T-helper 2 cell treated with Interferon-gamma antibody and Interleukin-4, amounts not matched to agents 5 μg/mL and 100 μg/mL, for 36 hours (primary cell): ENCODE measurements around the gene PHKG2.
"Not testable (repeated sequence)": the region's sequence is repeated elsewhere in the genome, so short reads cannot be mapped to it uniquely, and the experiment has no call there.

Source experiments
- DNase-seq: peaks from one replicate; pipeline ENCODE4 v3.0.0; 2021; ENCODE audit warnings: low spot score
- H3K27ac Mint-ChIP-seq: one replicate; pipeline ENCODE4 v1.8.0; 2021; ENCODE audit warnings: mild to moderate bottlenecking, mixed read lengths
- H3K27me3 Mint-ChIP-seq: one replicate; pipeline ENCODE4 v1.8.0; 2021; ENCODE audit warnings: low read depth, mixed read lengths
- H3K36me3 Mint-ChIP-seq: one replicate; pipeline ENCODE4 v1.8.0; 2021; ENCODE audit warnings: low read depth, mixed read lengths
- H3K4me1 Mint-ChIP-seq: one replicate; pipeline ENCODE4 v1.8.0; 2021; ENCODE audit warnings: low read depth, mixed read lengths
- H3K4me3 Mint-ChIP-seq: one replicate; pipeline ENCODE4 v1.8.0; 2022; ENCODE audit warnings: mild to moderate bottlenecking, moderate library complexity, mixed read lengths
- H3K9me3 Mint-ChIP-seq: one replicate; pipeline ENCODE4 v1.8.0; 2021; ENCODE audit warnings: mixed read lengths

Gene PHKG2

DNA sequence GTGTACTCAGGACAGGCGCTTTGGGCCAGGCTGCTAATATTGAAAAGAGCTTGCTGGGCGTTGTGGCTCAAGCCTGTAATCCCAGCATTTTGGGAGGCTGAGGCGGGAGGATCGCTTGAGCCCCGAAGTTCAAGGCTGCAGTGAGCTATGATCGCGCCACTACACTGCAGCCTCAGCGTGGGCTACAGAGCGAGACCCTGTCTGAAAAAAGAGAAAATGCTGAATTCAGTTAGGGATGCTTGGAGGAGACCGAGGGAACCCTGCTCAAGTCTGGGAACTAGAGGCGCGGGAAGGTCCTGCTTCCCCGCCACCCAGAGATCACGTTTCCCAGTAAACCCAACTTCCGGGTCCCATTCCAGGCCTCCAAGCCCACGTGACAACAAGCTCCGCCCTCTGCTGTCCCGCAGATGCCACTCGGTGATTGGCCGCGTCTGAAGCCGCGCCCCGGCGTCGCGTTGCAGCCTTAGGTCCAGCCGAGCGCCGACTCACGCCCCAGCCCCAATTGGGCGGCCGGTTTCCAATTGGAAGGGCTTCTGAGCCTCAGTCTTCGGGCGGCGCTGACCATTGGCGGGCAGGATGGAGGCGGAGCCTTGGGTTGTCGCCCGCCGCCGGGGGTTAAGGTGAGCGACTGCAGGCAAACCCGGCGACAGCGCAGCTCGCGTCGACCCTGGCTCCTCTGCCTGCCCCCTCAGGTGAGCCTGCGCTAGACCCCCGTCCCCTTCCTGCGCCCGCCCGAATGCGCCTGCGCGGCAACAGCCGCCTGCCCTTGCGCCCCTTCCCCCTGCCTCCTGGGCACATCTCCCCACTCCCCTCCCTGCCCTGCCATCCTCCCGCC is at the start of gene PHKG2:
Gene PHKG2, plus strand, starts transcription at position 627 of the 835 bp plus-strand sequence. CDS start 396 bp downstream, outside the sequence.
- H3K27ac Mint-ChIP-seq, result peak within 1 kb of the TSS; percentile 91
- peak; percentile 99 for DNase-seq
- H3K27me3 Mint-ChIP-seq, result no peaks in the 10 kb centered on the region
- peaks cover 14% of the 10 kb centered on the region for H3K4me1 Mint-ChIP-seq
- H3K4me3 Mint-ChIP-seq, result peak within 1 kb of the TSS; percentile 92
- peaks cover 43% of the 10 kb centered on the region for H3K36me3 Mint-ChIP-seq
- H3K9me3 Mint-ChIP-seq, result no peaks in the 10 kb centered on the region

GRCh38 chr16:30698816-30699614 is 49.2 kb upstream of the PHKG2 start, which contains the start of gene SRCAP:
Gene SRCAP, plus strand, starts transcription at chr16:30699171. Its CDS starts 1,654 bp downstream, at chr16:30700825.
- DNase-seq, result peak; percentile 88
- no peaks in the 10 kb centered on the region for H3K27me3 Mint-ChIP-seq
- H3K36me3 Mint-ChIP-seq, result peaks cover 36% of the 10 kb centered on the region
- H3K27ac Mint-ChIP-seq, result peak within 1 kb of the TSS; percentile 100
- H3K4me3 Mint-ChIP-seq, result peak within 1 kb of the TSS; percentile 99
- no peaks in the 10 kb centered on the region for H3K9me3 Mint-ChIP-seq
- peaks cover 34% of the 10 kb centered on the region for H3K4me1 Mint-ChIP-seq

DNA sequence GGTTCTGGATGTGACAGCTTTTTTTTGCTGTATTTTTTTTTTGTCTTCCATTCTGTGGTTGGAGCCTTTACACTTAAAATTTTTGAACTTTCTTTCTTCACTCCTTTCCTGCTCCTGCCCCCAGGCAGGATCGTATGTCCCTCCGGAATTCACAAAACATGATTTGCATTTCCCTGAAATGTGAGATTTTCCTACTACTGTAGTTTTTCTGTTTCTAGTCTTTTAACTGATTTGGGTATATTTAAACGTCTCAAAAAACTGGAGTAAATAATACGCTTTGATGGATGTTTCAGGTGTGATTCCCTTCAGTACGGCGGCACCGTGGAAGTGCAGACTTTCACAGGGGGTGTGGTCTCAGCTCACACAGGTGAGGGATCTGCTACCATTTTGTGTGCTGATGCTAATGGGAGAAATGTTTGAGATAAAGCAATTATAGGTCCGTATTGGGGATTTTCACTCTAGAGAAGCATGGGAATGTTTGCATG is 48.6 kb upstream of the PHKG2 start:
- no peaks in the 10 kb centered on the region for H3K27me3 Mint-ChIP-seq
- no peaks in the 10 kb centered on the region for H3K9me3 Mint-ChIP-seq
- peak overlapping the region; percentile 99 for H3K4me3 Mint-ChIP-seq

DNA sequence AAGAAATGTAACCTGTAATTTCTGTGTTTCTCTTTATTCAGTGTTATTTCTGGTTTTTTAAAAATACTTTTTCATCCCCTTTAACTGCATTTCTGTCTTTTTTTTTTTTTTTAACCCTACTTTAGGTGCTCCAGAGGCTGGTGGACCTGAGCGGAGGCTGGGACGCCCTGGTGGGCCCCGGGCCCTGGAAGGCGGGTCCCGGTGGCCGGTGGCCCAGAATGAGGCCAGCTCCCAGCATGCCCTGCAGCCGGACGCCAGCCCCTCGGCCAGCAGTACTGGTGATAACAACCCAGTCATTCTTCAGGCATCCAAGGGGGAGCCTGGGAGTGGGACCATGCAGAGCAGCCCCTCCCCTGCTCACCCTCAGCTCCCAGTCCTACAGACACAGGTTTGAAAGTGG is 47.7 kb upstream of the PHKG2 start:
- no peak for DNase-seq

More for the DNA sequence above, 48.6 kb upstream of the PHKG2 start:
- Mint-ChIP-seq H3K4me1 (peaks cover 32% of the 10 kb centered on the region), H3K36me3 (peaks cover 42% of the 10 kb centered on the region), H3K27ac (peak overlapping the region; percentile 96)
- no peak for DNase-seq

GRCh38 chr16:30700971-30701370 is 47.3 kb upstream of the PHKG2 start:
- H3K4me1 Mint-ChIP-seq, result peaks cover 26% of the 10 kb centered on the region
- H3K27me3 Mint-ChIP-seq, result no peaks in the 10 kb centered on the region
- DNase-seq, result no peak
- peak overlapping the region; percentile 46 for H3K4me3 Mint-ChIP-seq
- H3K27ac Mint-ChIP-seq, result no peak overlapping the region
- peaks cover 45% of the 10 kb centered on the region for H3K36me3 Mint-ChIP-seq
- H3K9me3 Mint-ChIP-seq, result no peaks in the 10 kb centered on the region

More for the DNA sequence above, 47.7 kb upstream of the PHKG2 start:
- H3K4me1 Mint-ChIP-seq, result peaks cover 27% of the 10 kb centered on the region
- no peak overlapping the region for H3K27ac Mint-ChIP-seq
- H3K36me3 Mint-ChIP-seq, result peaks cover 42% of the 10 kb centered on the region
- no peaks in the 10 kb centered on the region for H3K9me3 Mint-ChIP-seq
- H3K4me3 Mint-ChIP-seq, result peak overlapping the region; percentile 99
- H3K27me3 Mint-ChIP-seq, result no peaks in the 10 kb centered on the region

DNA sequence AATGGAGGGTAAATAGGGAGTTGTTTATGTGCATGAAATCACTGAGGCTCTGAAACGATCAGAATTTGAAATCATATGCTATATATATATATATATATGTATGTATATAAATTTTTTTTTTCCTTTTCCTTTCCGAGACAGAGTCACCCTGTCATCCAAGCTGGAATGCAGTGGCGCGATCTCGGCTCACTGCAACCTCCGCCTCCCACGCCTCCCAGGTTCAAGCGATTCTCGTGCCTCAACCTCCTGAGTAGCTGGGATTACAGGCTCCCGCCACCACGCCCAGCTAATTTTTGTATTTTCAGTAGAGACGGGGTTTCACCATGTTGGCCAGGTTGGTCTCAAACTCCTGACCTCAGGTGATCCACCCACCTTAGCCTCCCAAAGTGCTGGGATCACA is 45.2 kb upstream of the PHKG2 start:
- not testable (repeated sequence) for H3K9me3 Mint-ChIP-seq, DNase-seq, H3K4me3 Mint-ChIP-seq

DNA sequence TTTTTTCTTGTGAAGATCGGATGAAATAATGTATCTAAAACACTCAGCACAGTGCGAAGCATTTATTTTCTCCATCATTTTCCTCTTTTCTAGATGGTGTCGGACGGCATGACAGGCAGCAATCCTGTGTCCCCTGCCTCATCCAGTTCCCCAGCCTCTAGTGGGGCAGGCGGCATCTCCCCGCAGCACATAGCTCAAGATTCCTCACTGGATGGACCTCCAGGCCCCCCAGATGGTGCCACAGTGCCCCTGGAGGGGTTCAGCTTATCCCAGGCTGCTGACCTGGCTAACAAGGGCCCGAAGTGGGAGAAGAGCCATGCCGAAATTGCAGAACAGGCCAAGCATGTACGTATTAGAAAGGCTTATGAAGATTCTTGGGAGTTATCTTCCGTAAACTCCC is 44.3 kb upstream of the PHKG2 start:
- Mint-ChIP-seq H3K27ac (no peak overlapping the region), H3K27me3 (no peaks in the 10 kb centered on the region), H3K4me3 (no peak overlapping the region), H3K36me3 (peaks cover 63% of the 10 kb centered on the region), H3K9me3 (no peaks in the 10 kb centered on the region), H3K4me1 (peaks cover 17% of the 10 kb centered on the region)
- DNase-seq, result no peak

More for the DNA sequence above, 45.2 kb upstream of the PHKG2 start:
- Mint-ChIP-seq H3K4me1 (peaks cover 17% of the 10 kb centered on the region), H3K36me3 (peaks cover 63% of the 10 kb centered on the region)
- H3K27ac Mint-ChIP-seq, H3K27me3 Mint-ChIP-seq: not testable (repeated sequence)

GRCh38 chr16:30706046-30706445 is 42.2 kb upstream of the PHKG2 start:
- no peaks in the 10 kb centered on the region for H3K9me3 Mint-ChIP-seq
- peaks cover 59% of the 10 kb centered on the region for H3K36me3 Mint-ChIP-seq
- H3K27ac Mint-ChIP-seq, result no peak overlapping the region
- H3K4me1 Mint-ChIP-seq, result peaks cover 2% of the 10 kb centered on the region
- no peaks in the 10 kb centered on the region for H3K27me3 Mint-ChIP-seq
- H3K4me3 Mint-ChIP-seq, result no peak overlapping the region
- DNase-seq, result no peak

DNA sequence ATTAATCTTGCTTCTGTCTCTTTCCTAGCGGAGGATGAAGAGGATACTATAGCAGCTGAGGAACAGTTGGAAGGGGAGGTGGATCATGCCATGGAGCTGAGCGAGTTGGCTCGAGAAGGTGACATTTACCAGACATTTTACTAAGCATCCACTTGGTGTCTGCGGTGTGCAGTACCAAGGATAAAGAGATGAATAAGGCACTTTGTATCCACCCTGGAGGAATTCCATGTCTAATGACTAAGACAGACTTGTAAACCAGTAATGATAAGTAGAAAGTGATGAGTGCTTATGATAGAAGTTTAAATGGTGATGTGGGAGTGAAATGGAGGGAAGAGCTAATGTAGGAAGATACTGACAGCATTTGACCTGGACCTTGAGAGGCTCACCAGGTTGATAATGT is 37.3 kb upstream of the PHKG2 start:
- Mint-ChIP-seq H3K4me3 (no peak overlapping the region), H3K4me1 (peaks cover 17% of the 10 kb centered on the region), H3K36me3 (peaks cover 70% of the 10 kb centered on the region), H3K27ac (no peak overlapping the region), H3K9me3 (no peaks in the 10 kb centered on the region), H3K27me3 (no peaks in the 10 kb centered on the region)
- DNase-seq, result no peak

DNA sequence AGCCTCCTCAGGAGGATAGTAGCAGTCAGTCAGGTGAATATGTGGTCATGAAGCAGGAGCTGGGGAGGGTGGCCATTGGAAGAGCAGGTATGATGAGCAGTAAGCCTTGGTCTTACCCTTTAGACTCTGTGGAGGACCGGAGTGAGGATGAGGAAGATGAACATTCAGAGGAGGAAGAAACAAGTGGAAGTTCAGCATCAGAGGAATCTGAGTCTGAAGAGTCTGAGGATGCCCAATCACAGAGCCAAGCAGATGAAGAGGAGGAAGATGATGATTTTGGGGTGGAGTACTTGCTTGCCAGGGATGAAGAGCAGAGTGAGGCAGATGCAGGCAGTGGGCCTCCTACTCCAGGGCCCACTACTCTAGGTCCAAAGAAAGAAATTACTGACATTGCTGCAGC is 36.5 kb upstream of the PHKG2 start:
- Mint-ChIP-seq H3K4me3 (no peak overlapping the region), H3K27ac (peak overlapping the region; percentile 33), H3K9me3 (no peaks in the 10 kb centered on the region), H3K27me3 (no peaks in the 10 kb centered on the region), H3K4me1 (peaks cover 21% of the 10 kb centered on the region), H3K36me3 (peaks cover 74% of the 10 kb centered on the region)
- no peak for DNase-seq

DNA sequence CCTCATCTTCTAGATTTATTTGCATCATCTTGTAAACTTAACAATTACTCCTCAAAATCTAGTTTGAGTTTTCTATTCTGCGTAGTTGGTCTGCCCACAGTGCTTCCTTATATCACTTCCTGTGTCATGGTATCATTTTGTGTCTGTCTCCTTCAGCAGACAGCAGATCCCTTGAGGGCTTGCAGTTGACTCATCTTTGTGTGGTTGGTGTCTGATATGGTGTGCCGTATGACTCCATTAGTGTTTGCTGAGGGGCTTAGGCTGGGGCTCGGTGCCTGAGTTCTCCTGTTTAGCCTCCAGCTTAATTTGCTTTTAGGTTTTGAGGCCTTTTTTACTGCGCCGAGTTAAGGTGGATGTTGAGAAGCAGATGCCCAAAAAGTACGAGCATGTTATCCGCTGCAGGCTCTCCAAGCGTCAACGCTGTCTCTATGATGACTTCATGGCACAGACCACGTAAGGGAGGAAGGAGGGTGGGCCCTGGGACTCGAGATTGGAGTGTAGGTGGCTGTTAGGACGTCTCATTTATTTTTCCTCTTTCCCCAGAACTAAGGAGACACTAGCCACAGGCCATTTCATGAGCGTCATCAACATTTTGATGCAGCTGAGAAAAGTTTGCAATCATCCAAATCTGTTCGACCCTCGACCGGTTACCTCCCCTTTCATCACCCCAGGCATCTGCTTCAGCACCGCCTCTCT is 32.3 kb upstream of the PHKG2 start:
- H3K36me3 Mint-ChIP-seq, result peaks cover 69% of the 10 kb centered on the region
- DNase-seq, result peak; percentile 53

GRCh38 chr16:30720086-30720485 is 28.1 kb upstream of the PHKG2 start:
- peaks cover 10% of the 10 kb centered on the region for H3K4me1 Mint-ChIP-seq
- peaks cover 73% of the 10 kb centered on the region for H3K36me3 Mint-ChIP-seq
- H3K27me3 Mint-ChIP-seq, result no peaks in the 10 kb centered on the region
- DNase-seq, result no peak
- no peaks in the 10 kb centered on the region for H3K9me3 Mint-ChIP-seq
- H3K27ac Mint-ChIP-seq, result no peak overlapping the region
- no peak overlapping the region for H3K4me3 Mint-ChIP-seq

More for the DNA sequence above, 32.3 kb upstream of the PHKG2 start:
- Mint-ChIP-seq H3K4me1 (peaks cover 21% of the 10 kb centered on the region), H3K27me3 (no peaks in the 10 kb centered on the region), H3K9me3 (no peaks in the 10 kb centered on the region), H3K27ac (peak overlapping the region; percentile 96), H3K4me3 (peak overlapping the region; percentile 84)

- no peak overlapping the region for H3K4me3 Mint-ChIP-seq
- peaks cover 75% of the 10 kb centered on the region for H3K36me3 Mint-ChIP-seq
- no peaks in the 10 kb centered on the region for H3K27me3 Mint-ChIP-seq
Measured at GRCh38 chr16:30720694-30721093, 27.5 kb upstream of the PHKG2 start.

More at GRCh38 chr16:30720694-30721093, 27.5 kb upstream of the PHKG2 start:
- no peak overlapping the region for H3K27ac Mint-ChIP-seq
- H3K9me3 Mint-ChIP-seq, result no peaks in the 10 kb centered on the region
- peaks cover 7% of the 10 kb centered on the region for H3K4me1 Mint-ChIP-seq
- DNase-seq, result no peak
